Activated CD8-positive, alpha-beta T cell treated with anti-CD3 and anti-CD28 coated beads for 36 hours (primary cell): Measurements from ENCODE around the gene SLC7A5. TPM values are rescaled to one million over a fixed set of nuclear protein-coding genes. Genes with fewer than 3 reads are reported as not detected.

Experiments
- ATAC-seq: fragments of 200-7000 bp; cut with Tn5 transposase; one replicate; pipeline ENCODE4 v1.10.0; 2021; ENCODE audit warnings: mild to moderate bottlenecking, moderate library complexity
- CTCF ChIA-PET: fragments of 350-600 bp; sonication (Branson Sonifier 250); formaldehyde crosslinking; loops from one replicate; lab custom pipeline; 2021; ENCODE audit warnings: antibody characterized with exemption; lab: Charles Lee
- POLR2A ChIA-PET: fragments of 350-600 bp; sonication (Branson Sonifier 250); formaldehyde crosslinking; loops from one replicate; lab custom pipeline; 2021; ENCODE audit warnings: antibody characterized with exemption; lab: Charles Lee
- DNase-seq: peaks from one replicate; pipeline ENCODE4 v3.0.0-alpha.2; 2020
- H3K27ac Mint-ChIP-seq: one replicate; pipeline ENCODE4 v1.8.0; 2021; ENCODE audit warnings: mild to moderate bottlenecking, mixed read lengths
- H3K27me3 Mint-ChIP-seq: one replicate; pipeline ENCODE4 v1.8.0; 2021; ENCODE audit warnings: mixed read lengths
- H3K36me3 Mint-ChIP-seq: one replicate; pipeline ENCODE4 v1.8.0; 2021; ENCODE audit warnings: low read depth, mixed read lengths
- H3K4me1 Mint-ChIP-seq: one replicate; pipeline ENCODE4 v1.8.0; 2021; ENCODE audit warnings: low read depth, mixed read lengths
- H3K4me3 Mint-ChIP-seq: one replicate; pipeline ENCODE4 v1.8.0; 2021; ENCODE audit warnings: mild to moderate bottlenecking, moderate library complexity, mixed read lengths
- H3K9me3 Mint-ChIP-seq: one replicate; pipeline ENCODE4 v1.8.0; 2021; ENCODE audit warnings: mixed read lengths
- intact Hi-C: fragments of 100-400 bp; cut with micrococcal nuclease; formaldehyde crosslinking; loops from one replicate; pipeline ENCODE4 v1.10.0; 2022
- total RNA-seq, 2 experiments: library from RNA; stranded (reverse); gene quantifications; one replicate each; pipeline ENCODE4 v1.2.3, GENCODE V29; 2021
- TF ChIP-seq, protein P1 (sequence below): fragments of 200-600 bp; IDR thresholded peaks from one replicate; pipeline ENCODE4 v1.8.0; 2022; ENCODE audit warnings: antibody characterized with exemption, mild to moderate bottlenecking

The SLC7A5 gene
- total RNA-seq, 2 experiments from 2014 or later, result 230 to 236 TPM

DNA sequence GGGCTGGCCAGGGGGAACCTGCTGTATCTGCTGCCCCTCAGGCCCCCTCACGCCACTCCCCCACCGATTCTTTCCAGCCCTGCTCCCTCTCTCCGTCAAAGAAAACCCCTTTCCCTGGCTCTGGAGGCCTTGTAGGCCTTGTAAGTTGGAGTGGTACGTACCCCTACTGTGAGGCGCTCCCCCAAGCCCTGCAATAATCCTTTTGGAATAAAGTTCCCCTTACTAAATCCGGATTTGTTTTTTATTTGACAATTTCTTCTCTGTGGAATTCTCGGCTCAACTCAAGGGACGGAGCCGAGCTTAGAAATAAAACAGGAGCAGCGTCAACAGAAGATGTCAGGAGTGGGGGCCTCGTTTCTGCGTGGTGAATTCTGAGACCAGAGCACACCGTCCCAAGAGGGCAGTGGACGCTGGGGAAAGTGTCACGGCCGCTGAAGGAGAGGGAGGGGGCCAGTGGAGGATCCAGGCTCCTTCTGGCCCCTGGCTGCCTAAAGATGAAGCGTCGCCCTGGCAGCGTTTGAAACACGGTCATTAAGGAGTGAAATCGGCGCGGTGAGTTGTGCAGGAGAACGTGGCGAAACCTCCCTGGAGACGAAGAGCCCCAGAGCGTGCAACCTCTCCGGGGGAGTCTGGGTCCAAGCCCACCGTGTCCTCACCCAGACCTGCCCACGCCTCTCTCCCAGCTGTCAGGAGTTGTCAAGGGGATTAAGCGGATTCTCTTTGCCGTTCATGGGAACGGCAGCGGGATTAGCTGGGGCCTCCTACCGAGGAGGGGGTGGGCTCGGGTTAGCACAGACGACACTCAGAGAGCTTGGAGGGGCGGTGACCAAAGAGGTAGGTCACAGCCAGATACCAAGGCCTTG is 47.0 kb downstream of the SLC7A5 start:
- Mint-ChIP-seq H3K4me1 (peaks cover 9% of the 10 kb centered on the region), H3K27me3 (no peaks in the 10 kb centered on the region), H3K4me3 (no peak overlapping the region), H3K36me3 (no peaks in the 10 kb centered on the region), H3K27ac (no peak overlapping the region), H3K9me3 (peaks cover 8% of the 10 kb centered on the region)
- DNase-seq (no peak), ATAC-seq (no peak)
- ChIA-PET CTCF (interaction anchor here (0.9 to 2.2 kb wide), 6 partner anchors 15 to 53 kb away, joined by 3 to 7 read pairs (median 4); no protein-coding TSS in a partner anchor), POLR2A (interaction anchor here (1.2 kb wide), 2 partner anchors 16 to 44 kb away, joined by 3 read pairs; no protein-coding TSS in a partner anchor)
- TF ChIP-seq, protein P1, sequence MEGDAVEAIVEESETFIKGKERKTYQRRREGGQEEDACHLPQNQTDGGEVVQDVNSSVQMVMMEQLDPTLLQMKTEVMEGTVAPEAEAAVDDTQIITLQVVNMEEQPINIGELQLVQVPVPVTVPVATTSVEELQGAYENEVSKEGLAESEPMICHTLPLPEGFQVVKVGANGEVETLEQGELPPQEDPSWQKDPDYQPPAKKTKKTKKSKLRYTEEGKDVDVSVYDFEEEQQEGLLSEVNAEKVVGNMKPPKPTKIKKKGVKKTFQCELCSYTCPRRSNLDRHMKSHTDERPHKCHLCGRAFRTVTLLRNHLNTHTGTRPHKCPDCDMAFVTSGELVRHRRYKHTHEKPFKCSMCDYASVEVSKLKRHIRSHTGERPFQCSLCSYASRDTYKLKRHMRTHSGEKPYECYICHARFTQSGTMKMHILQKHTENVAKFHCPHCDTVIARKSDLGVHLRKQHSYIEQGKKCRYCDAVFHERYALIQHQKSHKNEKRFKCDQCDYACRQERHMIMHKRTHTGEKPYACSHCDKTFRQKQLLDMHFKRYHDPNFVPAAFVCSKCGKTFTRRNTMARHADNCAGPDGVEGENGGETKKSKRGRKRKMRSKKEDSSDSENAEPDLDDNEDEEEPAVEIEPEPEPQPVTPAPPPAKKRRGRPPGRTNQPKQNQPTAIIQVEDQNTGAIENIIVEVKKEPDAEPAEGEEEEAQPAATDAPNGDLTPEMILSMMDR, result no peak
- intact Hi-C loops, result no loop called here

GRCh38 chr16:87821376-87822107 is 47.8 kb downstream of the SLC7A5 start:
- intact Hi-C loops, result no loop called here
- Mint-ChIP-seq H3K9me3 (peaks cover 11% of the 10 kb centered on the region), H3K4me1 (peaks cover 7% of the 10 kb centered on the region), H3K36me3 (no peaks in the 10 kb centered on the region), H3K27me3 (no peaks in the 10 kb centered on the region), H3K4me3 (no peak overlapping the region), H3K27ac (peak overlapping the region; percentile 46)
- ATAC-seq, result peak; percentile 25
- ChIA-PET CTCF (interaction anchor here (0.7 to 2.2 kb wide), 7 partner anchors 8 to 42 kb away, joined by 3 to 7 read pairs (median 5); no protein-coding TSS in a partner anchor), POLR2A (interaction anchor here (1.2 to 1.4 kb wide), 3 partner anchors 15 to 43 kb away, joined by 3 read pairs; no protein-coding TSS in a partner anchor)
- DNase-seq, result no peak
- TF ChIP-seq, protein P1, result no peak

DNA sequence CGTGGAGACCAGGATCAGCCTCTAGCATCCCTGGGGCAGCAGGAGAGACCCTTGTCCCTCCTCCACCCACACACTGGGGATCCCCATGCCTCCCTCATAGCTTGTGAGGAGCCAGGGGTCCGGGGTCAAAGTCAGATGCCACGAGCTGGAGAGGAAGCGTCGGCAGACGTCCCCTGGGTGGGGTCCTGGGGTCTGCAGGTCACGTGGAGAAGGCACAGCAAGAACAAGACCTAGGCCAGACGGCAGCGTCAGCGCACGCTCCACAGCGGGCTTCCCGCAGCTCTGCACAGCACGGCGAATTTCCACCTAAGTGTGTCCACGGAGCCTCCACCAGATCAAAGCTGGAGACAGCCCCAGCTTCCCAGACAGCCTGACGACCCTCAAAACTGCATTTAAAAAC is 49.3 kb downstream of the SLC7A5 start:
- no peak for DNase-seq
- Mint-ChIP-seq H3K4me3 (no peak overlapping the region), H3K4me1 (peaks cover 7% of the 10 kb centered on the region), H3K9me3 (peaks cover 11% of the 10 kb centered on the region), H3K36me3 (no peaks in the 10 kb centered on the region), H3K27me3 (no peaks in the 10 kb centered on the region), H3K27ac (no peak overlapping the region)
- POLR2A ChIA-PET, result interaction anchor here (0.9 to 3.2 kb wide), 6 partner anchors 9 to 41 kb away, joined by 3 to 10 read pairs (median 3); no protein-coding TSS in a partner anchor
- CTCF ChIA-PET, result interaction anchor here (1.1 to 2.2 kb wide), 2 partner anchors 30 to 41 kb away, joined by 6 to 7 read pairs; no protein-coding TSS in a partner anchor
- intact Hi-C loops, result no loop called here
- TF ChIP-seq, protein P1, result no peak
- no peak for ATAC-seq

GRCh38 chr16:87819282-87819681 is 50.0 kb downstream of the SLC7A5 start:
- TF ChIP-seq, protein P1, result no peak
- DNase-seq (no peak), ATAC-seq (no peak)
- Mint-ChIP-seq H3K27me3 (no peaks in the 10 kb centered on the region), H3K36me3 (no peaks in the 10 kb centered on the region), H3K27ac (no peak overlapping the region), H3K4me3 (no peak overlapping the region), H3K4me1 (peaks cover 7% of the 10 kb centered on the region), H3K9me3 (peaks cover 11% of the 10 kb centered on the region)
- intact Hi-C loops, result no loop called here
- POLR2A ChIA-PET, result interaction anchor here (1.0 to 3.2 kb wide), 5 partner anchors 10 to 40 kb away, joined by 3 to 10 read pairs (median 4); no protein-coding TSS in a partner anchor
- CTCF ChIA-PET, result interaction anchor here (2.2 kb wide), 1 partner anchor 40 kb away, joined by 8 read pairs; no protein-coding TSS in a partner anchor
